Muscle of back (tissue), 11 donors: ENCODE measurements around the gene CTSW. TPM values are rescaled to one million over a fixed set of nuclear protein-coding genes. Genes with fewer than 3 reads are reported as not detected.

ENCODE experiments used
- DNase-seq, 3 donors: peaks; one replicate each; pipeline versions ENCODE4 v3.0.0 to v3.0.0-alpha.2; 2013
- polyA plus RNA-seq, 10 donors: library from polyadenylated mRNA; unstranded; fragments of 120-200 nt; gene quantifications; one replicate each; pipeline ENCODE4 v1.2.1, GENCODE V29; 2013; ENCODE audit not compliant: insufficient read length in 10 of 10

The CTSW gene
- polyA plus RNA-seq, 10 donors = 0.69 to 2.9 (median 0.98) TPM; not detected in 1

GRCh38 chr11:65898656-65899355 is 19.2 kb downstream of the CTSW start:
- no peak for DNase-seq

- peak in 1 of 3 donors; percentile 60 for DNase-seq
Observed at GRCh38 chr11:65899356-65900124, 19.9 kb downstream of the CTSW start.

GRCh38 chr11:65900125-65900898 is 20.7 kb downstream of the CTSW start, which contains the start of gene FOSL1:
Gene FOSL1, minus strand, starts transcription at chr11:65900388. Its CDS starts 49 bp downstream, at chr11:65900339.
- DNase-seq = peak; percentile 51 to 88 (median 78)

- no peak for DNase-seq
Observed at GRCh38 chr11:65900899-65901180, 21.2 kb downstream of the CTSW start.

GRCh38 chr11:65903068-65903481 is 23.4 kb downstream of the CTSW start:
- peak in 1 of 3 donors; percentile 84 for DNase-seq

GRCh38 chr11:65903715-65904114 is 24.1 kb downstream of the CTSW start:
- DNase-seq = no peak

GRCh38 chr11:65906602-65907001 is 27.0 kb downstream of the CTSW start:
- no peak for DNase-seq

GRCh38 chr11:65907878-65908277 is 28.2 kb downstream of the CTSW start:
- no peak for DNase-seq

- peak in 2 of 3 donors; percentile 67 to 84 for DNase-seq
Observed at GRCh38 chr11:65911682-65912568, 32.3 kb downstream of the CTSW start.

- DNase-seq = no peak
Observed at GRCh38 chr11:65912845-65913244, 33.2 kb downstream of the CTSW start.

GRCh38 chr11:65915101-65915820 is 35.6 kb downstream of the CTSW start:
- no peak for DNase-seq

- DNase-seq = peak in 1 of 3 donors; percentile 94
Observed at GRCh38 chr11:65915821-65916251, 36.2 kb downstream of the CTSW start.

- no peak for DNase-seq
Observed at GRCh38 chr11:65916391-65916790, 36.8 kb downstream of the CTSW start.

- no peak for DNase-seq
Observed at GRCh38 chr11:65917077-65917433, 37.4 kb downstream of the CTSW start.

- DNase-seq = no peak
Observed at GRCh38 chr11:65917434-65918210, 38.0 kb downstream of the CTSW start.

GRCh38 chr11:65918211-65919140 is 38.8 kb downstream of the CTSW start, which contains the start of gene C11orf68:
Gene C11orf68, minus strand, starts transcription at chr11:65919062. Its CDS starts 31 bp downstream, at chr11:65919031.
- peak in 2 of 3 donors; percentile 46 to 70 for DNase-seq

- peak; percentile 97 to 99 (median 99) for DNase-seq
Observed at GRCh38 chr11:65919141-65919572, 39.5 kb downstream of the CTSW start, which contains the start of gene DRAP1. Gene DRAP1, plus strand, starts transcription at chr11:65919426. Its CDS starts 76 bp downstream, at chr11:65919502.
